GM12874 (cell line): Measurements from ENCODE around the gene CHRNA5.

Experiments
- CTCF ChIP-seq: IDR thresholded peaks from 2 replicates; pipeline ENCODE4 v1.5.1; 2011; ENCODE audit warnings: low read depth, mild to moderate bottlenecking, control low read depth, low read length, moderate library complexity; ENCODE audit not compliant: insufficient read depth

The CHRNA5 gene

GRCh38 chr15:78571382-78571781 lies 6.1 kb downstream of the CHRNA5 start:
- no peak for TF ChIP-seq CTCF

GRCh38 chr15:78573416-78573815 lies 8.1 kb downstream of the CHRNA5 start:
- no peak for TF ChIP-seq CTCF

- TF ChIP-seq CTCF, result no peak
Observed at GRCh38 chr15:78574944-78575343, 9.6 kb downstream of the CHRNA5 start.

- no peak for TF ChIP-seq CTCF
Observed at GRCh38 chr15:78597583-78597982, 32.3 kb downstream of the CHRNA5 start.

GRCh38 chr15:78598348-78598747 lies 33.0 kb downstream of the CHRNA5 start:
- TF ChIP-seq CTCF, result no peak

- no peak for TF ChIP-seq CTCF
Observed at GRCh38 chr15:78599189-78599588, 33.9 kb downstream of the CHRNA5 start.

- TF ChIP-seq CTCF, result no peak
Observed at GRCh38 chr15:78603467-78603866, 38.1 kb downstream of the CHRNA5 start.

- no peak for TF ChIP-seq CTCF
Observed at GRCh38 chr15:78604420-78604819, 39.1 kb downstream of the CHRNA5 start.
